Motor neuron (in vitro differentiated cells): ENCODE results near the gene CCT5. TPM values are rescaled to one million over a fixed set of nuclear protein-coding genes. Genes with fewer than 3 reads are reported as not detected.
"Not testable (repeated sequence)": the region's sequence is repeated elsewhere in the genome, so short reads cannot be mapped to it uniquely, and the experiment has no call there.

Experiments
- ATAC-seq, 8 experiments: fragments of 200-7000 bp; cut with Tn5 transposase; replicated peaks in 6 of 8; 2 replicates each; pipeline ENCODE4 v1.8.0; 2021; ENCODE audit warnings: mild to moderate bottlenecking in 8 of 8, moderate library complexity in 8 of 8
- H3K27ac ChIP-seq, 2 donors: fragments of 250-450 bp; sonication (Bioruptor Pico); 2 replicates each; pipeline ENCODE4 v1.9.0; 2021; ENCODE audit warnings: antibody characterized with exemption in 2 of 2, mild to moderate bottlenecking in 2 of 2, moderate library complexity in 1 of 2
- H3K4me1 ChIP-seq, 2 donors: fragments of 250-450 bp; sonication (Bioruptor Pico); replicated peaks in 1 of 2; 2 replicates each; pipeline ENCODE4 v1.6.1; 2021; ENCODE audit warnings: antibody characterized with exemption in 2 of 2, mild to moderate bottlenecking in 2 of 2, moderate library complexity in 1 of 2
- H3K4me3 ChIP-seq, 5 donors: fragments of 250-450 bp; sonication (Bioruptor Pico); 2 replicates each; pipeline ENCODE4 v1.9.0; 2021; ENCODE audit warnings: antibody characterized with exemption in 5 of 5, mild to moderate bottlenecking in 5 of 5, moderate library complexity in 4 of 5
- WGBS, 10 experiments: fragments of 450-650 bp; shearing (Covaris generic); methylation state at CpG; one replicate each; pipeline ENCODE4 v1.0.0; 2022; 5-methylcytosine and 5-hydroxymethylcytosine counted together
- in situ Hi-C, 9 experiments: fragments of 400-800 bp; cut with MboI; loops; one replicate each; pipeline ENCODE4 v1.15.0; 2021; ENCODE audit warnings: low sequenced_read_pairs in 9 of 9, low pct_unique_long_range_greater_than_20kb in 2 of 9; ENCODE audit not compliant: unreplicated experiment in 9 of 9
- total RNA-seq, 8 experiments: library from RNA; unstranded; fragments of 300-600 nt; gene quantifications; 2 replicates each; pipeline versions ENCODE4 v1.2.3 to v1.2.4, GENCODE V29; 2022

CCT5 gene
- total RNA-seq, 8 experiments from 2014 or later = 183 to 475 (median 297) TPM

DNA sequence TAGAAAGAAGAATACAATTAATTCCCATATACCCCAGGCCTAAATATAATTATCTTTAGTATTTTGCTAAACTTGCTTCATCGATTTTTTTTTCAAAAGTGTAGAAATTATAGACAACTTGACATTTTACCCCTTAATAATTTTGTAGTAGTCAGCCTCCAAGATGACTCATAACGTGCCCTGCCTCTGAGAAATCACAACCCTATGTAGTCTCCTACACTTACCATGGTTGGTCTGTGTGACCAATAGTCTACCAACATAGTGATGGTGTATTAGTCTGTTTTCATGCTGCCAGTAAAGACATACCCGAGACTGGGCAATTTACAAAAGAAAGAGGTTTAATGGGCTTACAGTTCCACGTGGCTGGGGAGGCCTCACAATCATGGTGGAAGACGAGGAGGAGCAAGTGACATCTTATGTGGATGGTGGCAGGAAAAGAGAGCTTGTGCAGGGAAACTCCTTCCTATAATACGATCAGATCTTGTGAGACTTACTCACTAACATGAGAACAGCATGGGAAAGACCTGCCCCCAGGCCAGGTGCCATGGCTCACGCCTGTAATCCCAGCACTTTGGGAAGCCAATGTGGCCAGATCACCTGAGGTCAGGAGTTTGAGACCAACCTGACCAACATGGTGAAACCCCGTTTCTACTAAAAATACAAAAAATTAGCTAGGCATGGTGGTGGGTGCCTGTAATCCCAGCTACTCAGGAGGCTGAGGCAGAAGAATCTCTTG is 60.9 kb downstream of the CCT5 start:
- WGBS, 10 experiments = 49 to 93% (median 84%) methylated on average over 1 to 6 of the region's 8 CpGs; no CpG with 5 or more reads in 2 of the 10 experiments
- H3K27ac ChIP-seq, in situ Hi-C loops: not testable (repeated sequence)

DNA sequence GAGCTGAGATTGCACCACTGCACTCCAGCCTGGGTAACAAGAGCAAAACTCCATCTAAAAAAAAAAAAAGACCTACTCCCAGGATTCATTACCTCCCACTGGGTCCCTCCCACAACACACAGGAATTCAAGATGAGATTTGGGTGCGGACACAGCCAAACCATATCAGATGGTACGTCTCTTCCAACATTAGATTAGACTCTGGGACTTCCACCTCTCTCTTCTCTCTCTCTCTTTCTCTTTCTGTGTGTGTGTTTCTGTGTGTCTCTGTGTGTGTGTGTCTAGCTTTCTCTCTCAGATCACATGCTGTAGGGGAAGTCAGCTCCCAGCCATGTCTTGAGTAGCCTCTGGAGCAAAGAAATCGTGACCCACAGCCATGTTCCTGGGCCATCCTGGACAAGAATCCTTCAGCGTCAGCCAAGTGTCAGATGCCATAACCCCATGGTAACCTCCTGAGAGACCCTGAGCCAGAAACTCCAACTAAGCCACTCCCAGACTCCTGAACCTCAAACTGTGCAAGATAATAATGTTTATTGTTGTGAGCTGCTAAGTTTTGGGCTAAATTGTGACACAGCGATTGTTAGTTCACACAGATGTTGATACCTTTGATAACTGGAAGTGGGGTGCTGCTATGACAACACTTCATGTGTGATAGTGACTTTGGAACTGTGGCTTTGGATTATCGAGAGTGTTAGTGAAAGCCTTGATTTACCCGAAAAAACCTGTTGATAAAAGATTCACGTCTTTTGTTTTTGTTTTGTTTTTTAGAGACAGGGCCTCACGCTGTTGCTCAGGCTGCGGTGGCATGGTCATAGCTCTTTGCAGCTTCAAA is 61.7 kb downstream of the CCT5 start:
- whole genome bisulfite sequencing, 10 experiments = 59 to 100% (median 83%) methylated on average over 2 to 8 of the region's 10 CpGs
- in situ Hi-C loops = no loop called here
- Histone ChIP-seq H3K27ac (no peak overlapping the region), H3K4me1 (peaks cover 0 to under 1% of the 10 kb centered on the region in 2 donors), H3K4me3 (no peak overlapping the region)
- ATAC-seq = no peak

More for the DNA sequence above, 60.9 kb downstream of the CCT5 start:
- ATAC-seq = peak in 3 of 8 experiments; percentile 17 to 34 (median 23)
- H3K4me1 ChIP-seq, H3K4me3 ChIP-seq: not testable (repeated sequence)

DNA sequence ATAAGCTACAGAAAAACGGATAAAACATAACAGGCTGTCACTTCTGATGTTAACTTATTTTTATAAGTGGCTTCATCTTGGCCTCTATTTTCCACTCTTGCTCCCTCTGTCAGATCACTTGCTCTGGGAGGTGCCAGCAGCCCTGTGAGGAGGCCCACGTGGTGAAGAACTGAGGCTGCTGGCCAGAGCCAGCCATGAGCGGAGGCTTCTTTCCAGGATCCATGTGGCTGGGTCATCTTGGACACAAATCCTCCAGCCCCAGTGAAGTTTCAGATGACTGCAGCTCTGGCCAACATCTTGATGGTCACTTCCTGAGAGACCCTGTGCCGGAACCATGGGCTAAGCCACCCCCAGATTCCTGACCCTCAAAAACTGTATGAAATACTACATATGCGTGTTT is 65.1 kb downstream of the CCT5 start:
- no peak overlapping the region for H3K4me3 ChIP-seq
- 36 to 100% (median 80%) methylated on average over 1 to 5 of the region's 5 CpGs; no CpG with 5 or more reads in 1 of the 10 experiments for WGBS, 10 experiments
- no peak overlapping the region for H3K27ac ChIP-seq
- no peaks in the 10 kb centered on the region for H3K4me1 ChIP-seq
- in situ Hi-C loops = no loop called here
- ATAC-seq = no peak

Other genes starting within 250 kb of the CCT5 start
- 10 to 100 TPM; 10.6 to 28.9 (median 21.1) TPM for gene ATPSCKMT, start 392 bp upstream of the CCT5 start, total RNA-seq
- 10 to 100 TPM in 4 of 8 experiments, 1 to 10 TPM in 4; 3.2 to 26.2 (median 9.9) TPM for gene CMBL, start 57.6 kb downstream of the CCT5 start, total RNA-seq
- gene MARCHF6, start 103.4 kb downstream of the CCT5 start, total RNA-seq = 100 to 1,000 TPM in 4 of 8 experiments, 10 to 100 TPM in 4; 27.2 to 172 (median 96.6) TPM
- 10 to 100 TPM in 1 of 8 experiments, 1 to 10 TPM in 6, not detected in 1; 1.1 to 25.7 (median 2.2) TPM for gene ROPN1L, start 191.6 kb downstream of the CCT5 start, total RNA-seq